H9 (cell line): ENCODE measurements around the gene KRT32. TPM values are rescaled to one million over a fixed set of nuclear protein-coding genes. Genes with fewer than 3 reads are reported as not detected.
"Not testable (repeated sequence)": the region's sequence is repeated elsewhere in the genome, so short reads cannot be mapped to it uniquely, and the experiment has no call there.

Source experiments
- DNase-seq: peaks from one replicate; pipeline ENCODE4 v3.0.0-alpha.2; 2017
- H2AFZ ChIP-seq: one replicate; pipeline ENCODE4 v1.6.1; 2013; ENCODE audit warnings: mild to moderate bottlenecking, low read length, control low read depth, moderate library complexity
- H2AK5ac ChIP-seq: 2 replicates; pipeline ENCODE4 v1.6.1; 2013; ENCODE audit warnings: low read length, control low read depth, mixed read lengths; ENCODE audit not compliant: insufficient read length
- H2BK120ac ChIP-seq: one replicate; pipeline ENCODE4 v1.6.1; 2013; ENCODE audit warnings: low read depth, mild to moderate bottlenecking, low read length, control low read depth, inconsistent platforms; ENCODE audit not compliant: poor library complexity, severe bottlenecking
- H2BK12ac ChIP-seq: 2 replicates; pipeline ENCODE4 v1.6.1; 2013; ENCODE audit warnings: low read length, control low read depth, mixed read lengths, low read depth; ENCODE audit not compliant: insufficient read length
- H2BK15ac ChIP-seq: 2 replicates; pipeline ENCODE4 v1.6.1; 2013; ENCODE audit warnings: low read depth, low read length, control low read depth
- H2BK20ac ChIP-seq: one replicate; pipeline ENCODE4 v1.6.1; 2013; ENCODE audit warnings: low read depth, mild to moderate bottlenecking, low read length, control low read depth, inconsistent platforms; ENCODE audit not compliant: poor library complexity, severe bottlenecking
- H2BK5ac ChIP-seq: 2 replicates; pipeline ENCODE4 v1.6.1; 2013; ENCODE audit warnings: low read length, control low read depth, mixed read lengths; ENCODE audit not compliant: insufficient read length
- H3K14ac ChIP-seq: 2 replicates; pipeline ENCODE4 v1.6.1; 2013; ENCODE audit warnings: low read length, control low read depth; ENCODE audit not compliant: insufficient read depth
- H3K18ac ChIP-seq: 2 replicates; pipeline ENCODE4 v1.6.1; 2013; ENCODE audit warnings: low read depth, mild to moderate bottlenecking, mixed read lengths, low read length, control low read depth; ENCODE audit not compliant: insufficient read length
- H3K23ac ChIP-seq: 2 replicates; pipeline ENCODE4 v1.6.1; 2013; ENCODE audit warnings: low read length, control low read depth, mixed read lengths, low read depth; ENCODE audit not compliant: insufficient read length
- H3K23me2 ChIP-seq: 2 replicates; pipeline ENCODE4 v1.6.1; 2013; ENCODE audit warnings: low read depth, mild to moderate bottlenecking, mixed read lengths, low read length, control low read depth; ENCODE audit not compliant: insufficient read length, poor library complexity, severe bottlenecking
- H3K27ac ChIP-seq: 2 replicates; pipeline ENCODE4 v1.5.1; 2013; ENCODE audit warnings: low read length, control low read depth, mixed read lengths, low read depth; ENCODE audit not compliant: insufficient read length
- H3K27me3 ChIP-seq: 2 replicates; pipeline ENCODE4 v1.6.1; 2013; ENCODE audit warnings: low read length, control low read depth, inconsistent platforms; ENCODE audit not compliant: insufficient read depth
- H3K4ac ChIP-seq: 2 replicates; pipeline ENCODE4 v1.6.1; 2013; ENCODE audit warnings: low read depth, mild to moderate bottlenecking, control low read depth, inconsistent platforms, low read length, moderate library complexity
- H3K4me1 ChIP-seq: 2 replicates; pipeline ENCODE4 v1.6.1; 2013; ENCODE audit warnings: low read length, control low read depth, inconsistent platforms; ENCODE audit not compliant: insufficient read depth
- H3K4me2 ChIP-seq: 2 replicates; pipeline ENCODE4 v1.6.1; 2013; ENCODE audit warnings: low read length, control low read depth, mixed read lengths; ENCODE audit not compliant: insufficient read length, insufficient read depth
- H3K56ac ChIP-seq: 2 replicates; pipeline ENCODE4 v1.6.1; 2013; ENCODE audit warnings: low read depth, mild to moderate bottlenecking, mixed read lengths, low read length, control low read depth; ENCODE audit not compliant: insufficient read length
- H3K79me1 ChIP-seq: 2 replicates; pipeline ENCODE4 v1.6.1; 2013; ENCODE audit warnings: low read depth, mild to moderate bottlenecking, moderate library complexity, low read length, control low read depth, inconsistent platforms; ENCODE audit not compliant: insufficient read depth, poor library complexity, severe bottlenecking
- H3K79me2 ChIP-seq: 2 replicates; pipeline ENCODE4 v1.6.1; 2013; ENCODE audit warnings: low read length, control low read depth, inconsistent platforms; ENCODE audit not compliant: insufficient read depth
- H3K9ac ChIP-seq: 2 replicates; pipeline ENCODE4 v1.6.1; 2013; ENCODE audit warnings: low read length, control low read depth, mixed read lengths; ENCODE audit not compliant: insufficient read length; ENCODE audit errors: extremely low read depth
- H3K9me3 ChIP-seq: one replicate; pipeline ENCODE4 v1.6.1; 2013; ENCODE audit warnings: low read depth, low read length, inconsistent platforms; ENCODE audit not compliant: control insufficient read depth
- H3T11ph ChIP-seq: one replicate; pipeline ENCODE4 v1.6.1; 2013; ENCODE audit warnings: mild to moderate bottlenecking, low read length, control low read depth, inconsistent platforms
- H4K20me1 ChIP-seq: one replicate; pipeline ENCODE4 v1.6.1; 2013; ENCODE audit not compliant: control insufficient read depth, insufficient read length, insufficient read depth
- H4K5ac ChIP-seq: 2 replicates; pipeline ENCODE4 v1.6.1; 2013; ENCODE audit warnings: low read depth, mild to moderate bottlenecking, mixed read lengths, low read length, control low read depth; ENCODE audit not compliant: insufficient read length
- H4K8ac ChIP-seq: replicated peaks from 2 replicates; pipeline ENCODE4 v1.6.1; 2013; ENCODE audit warnings: low read length, control low read depth, mixed read lengths, low read depth; ENCODE audit not compliant: insufficient read length
- H4K91ac ChIP-seq: 2 replicates; pipeline ENCODE4 v1.6.1; 2013; ENCODE audit warnings: low read depth, mild to moderate bottlenecking, moderate library complexity, mixed read lengths, low read length, control low read depth; ENCODE audit not compliant: insufficient read length
- H3K27ac Mint-ChIP-seq, 3 experiments: 2 replicates in 2 of 3; 3 replicates in 1 of 3; pipeline ENCODE4 v1.8.0; 2020 to 2021; ENCODE audit warnings: mixed read lengths in 3 of 3, mild to moderate bottlenecking in 1 of 3, moderate library complexity in 1 of 3
- H3K27me3 Mint-ChIP-seq: 2 replicates; pipeline ENCODE4 v1.8.0; 2021; ENCODE audit warnings: low read depth, mild to moderate bottlenecking, moderate library complexity, mixed read lengths
- H3K36me3 Mint-ChIP-seq, 3 experiments: 2 replicates in 2 of 3; 3 replicates in 1 of 3; pipeline ENCODE4 v1.8.0; 2020 to 2021; ENCODE audit warnings: low read depth in 3 of 3, mixed read lengths in 3 of 3; ENCODE audit not compliant: insufficient read depth in 1 of 3
- H3K4me1 Mint-ChIP-seq, 2 experiments: 2 replicates each; pipeline ENCODE4 v1.8.0; 2020; ENCODE audit warnings: mixed read lengths in 2 of 2
- H3K4me3 Mint-ChIP-seq, 2 experiments: 2 replicates in 1 of 2; 3 replicates in 1 of 2; pipeline ENCODE4 v1.8.0; 2020 to 2021; ENCODE audit warnings: mild to moderate bottlenecking in 2 of 2, mixed read lengths in 2 of 2, moderate library complexity in 1 of 2
- H3K9me3 Mint-ChIP-seq, 2 experiments: 2 replicates in 1 of 2; 3 replicates in 1 of 2; pipeline ENCODE4 v1.8.0; 2020; ENCODE audit warnings: mild to moderate bottlenecking in 2 of 2, mixed read lengths in 2 of 2, moderate library complexity in 1 of 2
- CTCF ChIP-seq: fragments of 200-600 bp; sonication (generic); conservative IDR thresholded peaks from 3 replicates; pipeline ENCODE4 v1.8.0; 2021; ENCODE audit warnings: antibody characterized with exemption, mild to moderate bottlenecking
- WGBS: extraction: QIAGEN DNeasy Blood & Tissue Kit; methylation state at CpG from one replicate; pipeline ENCODE4 v1.1.7; 2013; ENCODE audit warnings: missing lambda C conversion rate, low lambda C conversion rate, mixed read lengths; ENCODE audit not compliant: insufficient read length; ENCODE audit errors: extremely low coverage; 5-methylcytosine and 5-hydroxymethylcytosine counted together
- total RNA-seq: library from RNA; stranded (reverse); gene quantifications from 2 replicates; pipeline ENCODE4 v1.2.1, GENCODE V29; 2021

The KRT32 gene
- total RNA-seq, 1 experiment from 2014 or later, result not detected

DNA sequence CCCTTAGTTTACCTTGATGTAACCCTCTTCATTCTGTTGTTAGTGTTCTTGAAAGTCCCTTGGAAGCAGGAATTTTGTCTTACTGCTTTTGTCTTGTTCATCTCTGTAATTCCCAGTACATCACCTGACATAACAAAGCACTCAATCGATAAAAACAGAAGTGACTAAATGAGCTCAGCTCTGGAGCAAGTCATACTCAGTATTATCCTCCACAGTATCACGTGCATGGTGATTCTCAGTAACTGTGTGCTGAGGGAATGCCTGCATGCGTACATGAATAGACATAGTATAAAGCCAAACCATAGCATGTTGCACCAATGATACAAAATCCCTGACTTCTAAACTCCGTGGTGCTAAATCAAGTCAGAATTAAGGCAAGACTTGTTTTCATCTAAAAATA is 33.6 kb downstream of the KRT32 start:
- H3K4me1 ChIP-seq, result no peaks in the 10 kb centered on the region
- no peak for DNase-seq
- no peak overlapping the region for H2BK20ac ChIP-seq
- no peak overlapping the region for H2BK5ac ChIP-seq
- H3K27me3 Mint-ChIP-seq, result no peaks in the 10 kb centered on the region; the same call in 1 of the 2 replicates
- H3K4ac ChIP-seq, result no peak overlapping the region
- H2BK120ac ChIP-seq, result no peak overlapping the region
- H3K79me1 ChIP-seq, result no peaks in the 10 kb centered on the region
- H3K27me3 ChIP-seq, result no peaks in the 10 kb centered on the region
- H3K79me2 ChIP-seq, result no peaks in the 10 kb centered on the region
- H3K14ac ChIP-seq, result no peak overlapping the region
- no peaks in the 10 kb centered on the region for H3K9me3 Mint-ChIP-seq
- H2BK15ac ChIP-seq, result no peak overlapping the region
- H3K18ac ChIP-seq, result no peak overlapping the region
- no peak overlapping the region for H3K27ac ChIP-seq
- H3K9me3 ChIP-seq, result no peaks in the 10 kb centered on the region
- no peaks in the 10 kb centered on the region for H3K23me2 ChIP-seq
- H3K36me3 Mint-ChIP-seq, result no peaks in the 10 kb centered on the region
- no peak overlapping the region for H3K4me2 ChIP-seq
- no peak overlapping the region for H3T11ph ChIP-seq
- no peak overlapping the region for H2AK5ac ChIP-seq
- H2AFZ ChIP-seq, result no peak overlapping the region
- no peak overlapping the region for H3K27ac Mint-ChIP-seq
- H3K56ac ChIP-seq, result no peak overlapping the region
- H3K4me3 Mint-ChIP-seq, result no peak overlapping the region
- no peak overlapping the region for H4K5ac ChIP-seq
- no peak overlapping the region for H3K9ac ChIP-seq
- no peak overlapping the region for H4K8ac ChIP-seq
- H2BK12ac ChIP-seq, result no peak overlapping the region
- no peaks in the 10 kb centered on the region for H4K20me1 ChIP-seq
- H3K4me1 Mint-ChIP-seq, result peaks cover 5 to 7% of the 10 kb centered on the region in 2 experiments
- no peak overlapping the region for H3K23ac ChIP-seq
- H4K91ac ChIP-seq, result no peak overlapping the region
- WGBS, result no CpG with 5 or more reads among the region's 4 CpGs
- no peak for TF ChIP-seq CTCF

GRCh38 chr17:41430376-41430775 is 36.8 kb downstream of the KRT32 start:
- not testable (repeated sequence) for H3K9ac ChIP-seq, H2BK120ac ChIP-seq, H3K23ac ChIP-seq, H2AFZ ChIP-seq, H3K27ac ChIP-seq, H4K8ac ChIP-seq, H3K27ac Mint-ChIP-seq, H2AK5ac ChIP-seq, H2BK15ac ChIP-seq, H3K23me2 ChIP-seq, H2BK5ac ChIP-seq, H3K79me2 ChIP-seq, H2BK20ac ChIP-seq, H3K9me3 Mint-ChIP-seq, H3T11ph ChIP-seq, H4K91ac ChIP-seq, H3K79me1 ChIP-seq, H3K27me3 ChIP-seq, H3K56ac ChIP-seq, H2BK12ac ChIP-seq, H4K20me1 ChIP-seq, H4K5ac ChIP-seq, H3K9me3 ChIP-seq, H3K27me3 Mint-ChIP-seq, H3K18ac ChIP-seq, H3K14ac ChIP-seq, H3K36me3 Mint-ChIP-seq, H3K4me1 ChIP-seq, H3K4me2 ChIP-seq, DNase-seq, H3K4me3 Mint-ChIP-seq, H3K4ac ChIP-seq
- WGBS, result no CpG with 5 or more reads among the region's 9 CpGs
- H3K4me1 Mint-ChIP-seq, result peaks cover 9 to 11% of the 10 kb centered on the region in 2 experiments
